ENCODE data around the gene POLR2I.
"Not testable (repeated sequence)": the region's sequence is repeated elsewhere in the genome, so short reads cannot be mapped to it uniquely, and the experiment has no call there.

The POLR2I gene

GRCh38 chr19:36072081-36072480, 42.6 kb downstream of the POLR2I start:
- Histone ChIP-seq H3K9me3 (replicated peaks; ENCODE audit: low read length) (no peaks in the 10 kb centered on the region), H3K9ac (ENCODE audit: low read depth, low read length) (no peak overlapping the region), H3K4me3 (ENCODE audit: low read length) (no peak overlapping the region), H3K4me1 (ENCODE audit: control insufficient read depth, insufficient read depth, low read length) (peaks cover 5% of the 10 kb centered on the region), H3K4me2 (ENCODE audit: low read length) (no peak overlapping the region), H3K27me3 (ENCODE audit: control insufficient read depth, insufficient read depth, low read length) (no peaks in the 10 kb centered on the region), H3K36me3 (ENCODE audit: insufficient read depth, low read length) (peaks cover 15% of the 10 kb centered on the region)

GRCh38 chr19:36068810-36069499, 45.7 kb downstream of the POLR2I start:
- H3K4me1 ChIP-seq (ENCODE audit: control insufficient read depth, insufficient read depth, low read length); H3K9ac ChIP-seq (ENCODE audit: low read depth, low read length); H3K4me2 ChIP-seq (ENCODE audit: low read length); H3K4me3 ChIP-seq (ENCODE audit: low read length); H3K27me3 ChIP-seq (ENCODE audit: control insufficient read depth, insufficient read depth, low read length); H3K9me3 ChIP-seq (replicated peaks; ENCODE audit: low read length): not testable (repeated sequence)
- H3K36me3 ChIP-seq (ENCODE audit: insufficient read depth, low read length): peaks cover 33% of the 10 kb centered on the region

- peaks cover 5% of the 10 kb centered on the region for H3K4me1 ChIP-seq (ENCODE audit: control insufficient read depth, insufficient read depth, low read length)
- H3K27me3 ChIP-seq (ENCODE audit: control insufficient read depth, insufficient read depth, low read length): no peaks in the 10 kb centered on the region
- H3K36me3 ChIP-seq (ENCODE audit: insufficient read depth, low read length): peaks cover 35% of the 10 kb centered on the region
- no peak overlapping the region for H3K4me2 ChIP-seq (ENCODE audit: low read length)
- H3K4me3 ChIP-seq (ENCODE audit: low read length): no peak overlapping the region
- no peaks in the 10 kb centered on the region for H3K9me3 ChIP-seq (replicated peaks; ENCODE audit: low read length)
- H3K9ac ChIP-seq (ENCODE audit: low read depth, low read length): no peak overlapping the region
Measured at GRCh38 chr19:36067681-36068080, 47.0 kb downstream of the POLR2I start.

GRCh38 chr19:36064826-36065225, 49.8 kb downstream of the POLR2I start:
- peaks cover 45% of the 10 kb centered on the region for H3K36me3 ChIP-seq (ENCODE audit: insufficient read depth, low read length)
- no peak overlapping the region for H3K4me2 ChIP-seq (ENCODE audit: low read length)
- no peak overlapping the region for H3K4me3 ChIP-seq (ENCODE audit: low read length)
- no peaks in the 10 kb centered on the region for H3K27me3 ChIP-seq (ENCODE audit: control insufficient read depth, insufficient read depth, low read length)
- H3K4me1 ChIP-seq (ENCODE audit: control insufficient read depth, insufficient read depth, low read length): no peaks in the 10 kb centered on the region
- H3K9me3 ChIP-seq (replicated peaks; ENCODE audit: low read length): no peaks in the 10 kb centered on the region
- no peak overlapping the region for H3K9ac ChIP-seq (ENCODE audit: low read depth, low read length)

Data from skeletal muscle satellite cell (primary cell).